ENCODE results near the gene SLC6A20.
A peak's percentile ranks its signal among the peaks of the same experiment; 100 is the strongest.

SLC6A20 gene

GRCh38 chr3:45778761-45779201, 17.6 kb downstream of the SLC6A20 start:
- no peak for DNase-seq (ENCODE audit: low spot score)

- DNase-seq (ENCODE audit: low spot score), result no peak
Measured at GRCh38 chr3:45777746-45778386, 18.5 kb downstream of the SLC6A20 start.

- no peak for DNase-seq (ENCODE audit: low spot score)
Measured at GRCh38 chr3:45777111-45777745, 19.1 kb downstream of the SLC6A20 start.

- DNase-seq (ENCODE audit: low spot score), result no peak
Measured at GRCh38 chr3:45776611-45777010, 19.7 kb downstream of the SLC6A20 start.

GRCh38 chr3:45776301-45776595, 20.1 kb downstream of the SLC6A20 start:
- no peak for DNase-seq (ENCODE audit: low spot score)

- DNase-seq (ENCODE audit: low spot score), result no peak
Measured at GRCh38 chr3:45775571-45776300, 20.6 kb downstream of the SLC6A20 start.

GRCh38 chr3:45774581-45775521, 21.5 kb downstream of the SLC6A20 start:
- no peak for DNase-seq (ENCODE audit: low spot score)

- DNase-seq (ENCODE audit: low spot score), result no peak
Measured at GRCh38 chr3:45773714-45774449, 22.5 kb downstream of the SLC6A20 start.

- DNase-seq (ENCODE audit: low spot score), result no peak
Measured at GRCh38 chr3:45773072-45773471, 23.3 kb downstream of the SLC6A20 start.

- no peak for DNase-seq (ENCODE audit: low spot score)
Measured at GRCh38 chr3:45772341-45773035, 23.8 kb downstream of the SLC6A20 start.

- no peak for DNase-seq (ENCODE audit: low spot score)
Measured at GRCh38 chr3:45771831-45772230, 24.5 kb downstream of the SLC6A20 start.

GRCh38 chr3:45771166-45771775, 25.1 kb downstream of the SLC6A20 start:
- DNase-seq (ENCODE audit: low spot score), result no peak

GRCh38 chr3:45765958-45766357, 30.4 kb downstream of the SLC6A20 start:
- DNase-seq (ENCODE audit: low spot score), result no peak

GRCh38 chr3:45765266-45765851, 31.0 kb downstream of the SLC6A20 start:
- DNase-seq (ENCODE audit: low spot score), result no peak

GRCh38 chr3:45763303-45763675, 33.0 kb downstream of the SLC6A20 start:
- DNase-seq (ENCODE audit: low spot score), result no peak

GRCh38 chr3:45762647-45763302, 33.6 kb downstream of the SLC6A20 start:
- DNase-seq (ENCODE audit: low spot score), result no peak

- no peak for DNase-seq (ENCODE audit: low spot score)
Measured at GRCh38 chr3:45761831-45762230, 34.5 kb downstream of the SLC6A20 start.

- DNase-seq (ENCODE audit: low spot score), result peak; percentile 36
Measured at GRCh38 chr3:45760878-45761711, 35.2 kb downstream of the SLC6A20 start.

GRCh38 chr3:45759851-45760250, 36.5 kb downstream of the SLC6A20 start:
- no peak for DNase-seq (ENCODE audit: low spot score)
